ENCODE measurements around the gene HBP1. TPM values are rescaled to one million over a fixed set of nuclear protein-coding genes. Genes with fewer than 3 reads are reported as not detected.

The HBP1 gene
- total and polyA plus RNA-seq, 5 donors = 39.4 to 64.7 (median 43.0) TPM

GRCh38 chr7:107224374-107225223, 55.8 kb downstream of the HBP1 start:
- 79% methylated on average over 5 of the region's 5 CpGs for whole genome bisulfite sequencing
- peaks cover 7% of the 10 kb centered on the region for H3K4me1 ChIP-seq (ENCODE audit: control insufficient read depth, insufficient read depth, low read length)
- H3K4me3 ChIP-seq (ENCODE audit: low read length) = no peak overlapping the region
- ATAC-seq (peak; percentile 55 to 63), DNase-seq (no peak)
- H3K27me3 ChIP-seq (ENCODE audit: control insufficient read depth, insufficient read depth) = no peaks in the 10 kb centered on the region
- intact Hi-C loops (cut with DNase I) = no loop called here
- H3K27ac ChIP-seq (ENCODE audit: low read length) = peak overlapping the region; percentile 85
- H3K9me3 ChIP-seq (ENCODE audit: control insufficient read depth, low read length) = no peaks in the 10 kb centered on the region

DNA sequence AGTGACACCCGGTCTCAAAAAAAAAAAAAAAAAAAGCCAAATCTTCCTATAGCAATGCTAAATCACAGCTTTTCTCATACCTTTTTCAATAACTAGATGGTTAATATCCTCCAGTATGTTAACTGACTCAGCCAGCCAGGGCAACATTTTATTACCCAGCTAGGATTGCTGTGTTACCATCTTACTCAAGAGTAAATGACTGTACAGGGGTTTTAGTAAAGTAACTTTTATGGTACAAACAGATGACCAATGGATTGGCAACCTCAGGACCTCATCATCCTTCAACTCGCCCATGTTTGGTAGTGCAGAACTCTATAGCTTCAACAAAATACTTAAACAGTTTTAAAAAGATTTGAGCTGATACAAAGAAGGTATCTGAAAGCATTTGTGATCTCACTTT, 59.5 kb downstream of the HBP1 start:
- ATAC-seq (no peak), DNase-seq (no peak)
- intact Hi-C loops (cut with DNase I) = no loop called here
- no peaks in the 10 kb centered on the region for H3K27me3 ChIP-seq (ENCODE audit: control insufficient read depth, insufficient read depth)
- 97% methylated on average over 2 of the region's 2 CpGs for WGBS
- no peak overlapping the region for H3K4me3 ChIP-seq (ENCODE audit: low read length)
- H3K9me3 ChIP-seq (ENCODE audit: control insufficient read depth, low read length) = no peaks in the 10 kb centered on the region
- H3K4me1 ChIP-seq (ENCODE audit: control insufficient read depth, insufficient read depth, low read length) = peaks cover 6% of the 10 kb centered on the region
- no peak overlapping the region for H3K27ac ChIP-seq (ENCODE audit: low read length)

- Histone ChIP-seq H3K27me3 (ENCODE audit: control insufficient read depth, insufficient read depth) (no peaks in the 10 kb centered on the region), H3K9me3 (ENCODE audit: control insufficient read depth, low read length) (no peaks in the 10 kb centered on the region), H3K4me3 (ENCODE audit: low read length) (no peak overlapping the region), H3K4me1 (ENCODE audit: control insufficient read depth, insufficient read depth, low read length) (peaks cover 3% of the 10 kb centered on the region), H3K27ac (ENCODE audit: low read length) (no peak overlapping the region)
- WGBS = 97% methylated on average over 3 of the region's 3 CpGs
- no peak for ATAC-seq
- no peak for DNase-seq
- intact Hi-C loops (cut with DNase I) = no loop called here
Observed at GRCh38 chr7:107230334-107230733, 61.5 kb downstream of the HBP1 start.

GRCh38 chr7:107232568-107233090, 63.8 kb downstream of the HBP1 start:
- 85% methylated on average over 7 of the region's 7 CpGs for WGBS
- intact Hi-C loops (cut with DNase I) = no loop called here
- Histone ChIP-seq H3K9me3 (ENCODE audit: control insufficient read depth, low read length) (no peaks in the 10 kb centered on the region), H3K4me1 (ENCODE audit: control insufficient read depth, insufficient read depth, low read length) (peaks cover 3% of the 10 kb centered on the region), H3K27me3 (ENCODE audit: control insufficient read depth, insufficient read depth) (no peaks in the 10 kb centered on the region), H3K4me3 (ENCODE audit: low read length) (no peak overlapping the region), H3K27ac (ENCODE audit: low read length) (no peak overlapping the region)
- DNase-seq (no peak), ATAC-seq (no peak)

- no peaks in the 10 kb centered on the region for H3K27me3 ChIP-seq (ENCODE audit: control insufficient read depth, insufficient read depth)
Observed at GRCh38 chr7:107233174-107233573, 64.4 kb downstream of the HBP1 start.

GRCh38 chr7:107233981-107234380, 65.2 kb downstream of the HBP1 start:
- Histone ChIP-seq H3K4me3 (ENCODE audit: low read length) (no peak overlapping the region), H3K9me3 (ENCODE audit: control insufficient read depth, low read length) (no peaks in the 10 kb centered on the region), H3K27ac (ENCODE audit: low read length) (no peak overlapping the region), H3K4me1 (ENCODE audit: control insufficient read depth, insufficient read depth, low read length) (peaks cover 3% of the 10 kb centered on the region), H3K27me3 (ENCODE audit: control insufficient read depth, insufficient read depth) (no peaks in the 10 kb centered on the region)
- intact Hi-C loops (cut with DNase I) = no loop called here
- WGBS = 75% methylated on average over 1 of the region's 1 CpG
- DNase-seq (no peak), ATAC-seq (peak in 1 of 2 donors; percentile 62)

More at GRCh38 chr7:107233174-107233573, 64.4 kb downstream of the HBP1 start:
- H3K27ac ChIP-seq (ENCODE audit: low read length) = peak overlapping the region; percentile 75
- no peaks in the 10 kb centered on the region for H3K9me3 ChIP-seq (ENCODE audit: control insufficient read depth, low read length)
- 69% methylated on average over 4 of the region's 4 CpGs for WGBS
- no peak overlapping the region for H3K4me3 ChIP-seq (ENCODE audit: low read length)
- H3K4me1 ChIP-seq (ENCODE audit: control insufficient read depth, insufficient read depth, low read length) = peaks cover 3% of the 10 kb centered on the region
- DNase-seq (no peak), ATAC-seq (peak in 1 of 2 donors; percentile 48)
- intact Hi-C loops (cut with DNase I) = no loop called here

- no peak for ATAC-seq
- intact Hi-C loops (cut with DNase I) = no loop called here
- 63% methylated on average over 3 of the region's 3 CpGs for WGBS
- Histone ChIP-seq H3K4me3 (ENCODE audit: low read length) (no peak overlapping the region), H3K9me3 (ENCODE audit: control insufficient read depth, low read length) (no peaks in the 10 kb centered on the region), H3K27me3 (ENCODE audit: control insufficient read depth, insufficient read depth) (no peaks in the 10 kb centered on the region), H3K27ac (ENCODE audit: low read length) (no peak overlapping the region), H3K4me1 (ENCODE audit: control insufficient read depth, insufficient read depth, low read length) (peaks cover 3% of the 10 kb centered on the region)
- DNase-seq = no peak
Observed at GRCh38 chr7:107234436-107234835, 65.6 kb downstream of the HBP1 start.

- no peak overlapping the region for H3K27ac ChIP-seq (ENCODE audit: low read length)
- H3K4me3 ChIP-seq (ENCODE audit: low read length) = no peak overlapping the region
- intact Hi-C loops (cut with DNase I) = no loop called here
- no peaks in the 10 kb centered on the region for H3K9me3 ChIP-seq (ENCODE audit: control insufficient read depth, low read length)
- DNase-seq = no peak
- peaks cover 3% of the 10 kb centered on the region for H3K4me1 ChIP-seq (ENCODE audit: control insufficient read depth, insufficient read depth, low read length)
- no peak for ATAC-seq
- no peaks in the 10 kb centered on the region for H3K27me3 ChIP-seq (ENCODE audit: control insufficient read depth, insufficient read depth)
Observed at GRCh38 chr7:107236862-107237261, 68.1 kb downstream of the HBP1 start.

- H3K4me3 ChIP-seq (ENCODE audit: low read length) = no peak overlapping the region
- intact Hi-C loops (cut with DNase I) = no loop called here
- H3K27ac ChIP-seq (ENCODE audit: low read length) = peak overlapping the region; percentile 64
- no peaks in the 10 kb centered on the region for H3K9me3 ChIP-seq (ENCODE audit: control insufficient read depth, low read length)
- H3K4me1 ChIP-seq (ENCODE audit: control insufficient read depth, insufficient read depth, low read length) = peaks cover 8% of the 10 kb centered on the region
- no peaks in the 10 kb centered on the region for H3K27me3 ChIP-seq (ENCODE audit: control insufficient read depth, insufficient read depth)
- ATAC-seq = peak; percentile 37 to 52
- 75% methylated on average over 4 of the region's 4 CpGs for WGBS
- no peak for DNase-seq
Observed at GRCh38 chr7:107237451-107237850, 68.6 kb downstream of the HBP1 start.

GRCh38 chr7:107242267-107242666, 73.5 kb downstream of the HBP1 start:
- peak in 1 of 3 donors; percentile 51 for DNase-seq

GRCh38 chr7:107244613-107245012, 75.8 kb downstream of the HBP1 start:
- no peak for DNase-seq
- Histone ChIP-seq H3K4me1 (ENCODE audit: control insufficient read depth, insufficient read depth, low read length) (peaks cover 7% of the 10 kb centered on the region), H3K27me3 (ENCODE audit: control insufficient read depth, insufficient read depth) (no peaks in the 10 kb centered on the region), H3K27ac (ENCODE audit: low read length) (no peak overlapping the region), H3K4me3 (ENCODE audit: low read length) (no peak overlapping the region), H3K9me3 (ENCODE audit: control insufficient read depth, low read length) (no peaks in the 10 kb centered on the region)
- ATAC-seq = no peak
- intact Hi-C loops (cut with DNase I) = no loop called here
- 97% methylated on average over 2 of the region's 2 CpGs for WGBS

More at GRCh38 chr7:107242267-107242666, 73.5 kb downstream of the HBP1 start:
- H3K27ac ChIP-seq (ENCODE audit: low read length) = no peak overlapping the region
- H3K4me3 ChIP-seq (ENCODE audit: low read length) = no peak overlapping the region
- WGBS = 89% methylated on average over 4 of the region's 4 CpGs
- H3K27me3 ChIP-seq (ENCODE audit: control insufficient read depth, insufficient read depth) = no peaks in the 10 kb centered on the region
- ATAC-seq = peak; percentile 21 to 57
- intact Hi-C loops (cut with DNase I) = no loop called here
- H3K9me3 ChIP-seq (ENCODE audit: control insufficient read depth, low read length) = no peaks in the 10 kb centered on the region
- peaks cover 7% of the 10 kb centered on the region for H3K4me1 ChIP-seq (ENCODE audit: control insufficient read depth, insufficient read depth, low read length)
